HEK293 (cell line): ENCODE data around the gene CNOT8.

Experiments used
- GLIS2 ChIP-seq: fragments of 450-650 bp; formaldehyde crosslinking; IDR thresholded peaks from 2 replicates; pipeline ENCODE4 v1.5.1; 2016; ENCODE audit warnings: missing biosample characterization, missing genetic modification characterization
- PRDM4 ChIP-seq: fragments of 450-650 bp; formaldehyde crosslinking; IDR thresholded peaks from 2 replicates; pipeline ENCODE4 v1.5.1; 2017; ENCODE audit warnings: missing biosample characterization, missing genetic modification characterization
- TF ChIP-seq, protein P1 (sequence below): fragments of 450-650 bp; formaldehyde crosslinking; IDR thresholded peaks from 2 replicates; pipeline ENCODE4 v1.5.1; 2016; ENCODE audit warnings: missing biosample characterization, missing genetic modification characterization

GRCh38 chr5:154829589-154830218 lies 28.7 kb upstream of the CNOT8 start:
- no peak for TF ChIP-seq PRDM4 (tag by site-specific recombination)
- TF ChIP-seq, protein P1, sequence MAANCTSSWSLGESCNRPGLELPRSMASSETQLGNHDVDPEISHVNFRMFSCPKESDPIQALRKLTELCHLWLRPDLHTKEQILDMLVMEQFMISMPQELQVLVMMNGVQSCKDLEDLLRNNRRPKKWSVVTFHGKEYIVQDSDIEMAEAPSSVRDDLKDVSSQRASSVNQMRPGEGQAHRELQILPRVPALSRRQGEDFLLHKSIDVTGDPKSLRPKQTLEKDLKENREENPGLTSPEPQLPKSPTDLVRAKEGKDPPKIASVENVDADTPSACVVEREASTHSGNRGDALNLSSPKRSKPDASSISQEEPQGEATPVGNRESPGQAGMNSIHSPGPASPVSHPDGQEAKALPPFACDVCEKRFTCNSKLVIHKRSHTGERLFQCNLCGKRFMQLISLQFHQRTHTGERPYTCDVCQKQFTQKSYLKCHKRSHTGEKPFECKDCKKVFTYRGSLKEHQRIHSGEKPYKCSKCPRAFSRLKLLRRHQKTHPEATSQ, result no peak
- TF ChIP-seq GLIS2 (tag by site-specific recombination), result no peak
